Measurements from ENCODE around the gene CCDC70.

- TF ChIP-seq CTCF (IDR thresholded peaks at IDR 0.05) (no peak), EP300 (IDR thresholded peaks at IDR 0.05) (no peak), POLR2A (IDR thresholded peaks at IDR 0.05) (no peak)
Observed at GRCh38 chr13:51873117-51873798, 11.5 kb downstream of the CCDC70 start.
